GM21528 (cell line): ENCODE results near the gene SOX6.
A peak's percentile ranks its signal among the peaks of the same experiment; 100 is the strongest.

ENCODE experiments used
- ATAC-seq: cut with Tn5 transposase; IDR thresholded peaks from one replicate; pipeline ENCODE4 v1.9.1; 2021; ENCODE audit warnings: mild to moderate bottlenecking, moderate library complexity; ENCODE audit not compliant: unreplicated experiment, low FRiP score

SOX6 gene

GRCh38 chr11:16280256-16280682, 76.1 kb downstream of the SOX6 start:
- ATAC-seq, result no peak

- no peak for ATAC-seq
Measured at GRCh38 chr11:16279524-16279923, 76.8 kb downstream of the SOX6 start.

GRCh38 chr11:16278979-16279378, 77.4 kb downstream of the SOX6 start:
- no peak for ATAC-seq

DNA sequence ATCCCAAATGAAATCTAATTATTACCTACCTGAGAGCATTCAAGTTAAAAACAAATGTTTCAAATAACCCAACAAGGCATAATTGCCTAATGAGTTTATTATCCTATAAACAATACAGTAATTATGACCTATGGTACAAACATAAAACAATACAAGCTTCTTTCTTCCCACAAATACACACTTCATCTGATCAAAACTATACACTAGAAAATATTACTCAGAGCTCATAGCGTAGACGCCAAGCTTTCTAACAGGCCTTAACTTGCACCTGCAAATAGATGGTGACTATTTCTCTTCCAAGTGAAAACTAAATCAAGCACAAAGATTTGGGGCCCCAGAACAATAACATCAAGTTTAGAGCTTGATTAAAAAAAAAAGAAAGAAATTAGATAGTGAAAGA, 78.1 kb downstream of the SOX6 start:
- no peak for ATAC-seq

- no peak for ATAC-seq
Measured at GRCh38 chr11:16276251-16276650, 80.1 kb downstream of the SOX6 start.

DNA sequence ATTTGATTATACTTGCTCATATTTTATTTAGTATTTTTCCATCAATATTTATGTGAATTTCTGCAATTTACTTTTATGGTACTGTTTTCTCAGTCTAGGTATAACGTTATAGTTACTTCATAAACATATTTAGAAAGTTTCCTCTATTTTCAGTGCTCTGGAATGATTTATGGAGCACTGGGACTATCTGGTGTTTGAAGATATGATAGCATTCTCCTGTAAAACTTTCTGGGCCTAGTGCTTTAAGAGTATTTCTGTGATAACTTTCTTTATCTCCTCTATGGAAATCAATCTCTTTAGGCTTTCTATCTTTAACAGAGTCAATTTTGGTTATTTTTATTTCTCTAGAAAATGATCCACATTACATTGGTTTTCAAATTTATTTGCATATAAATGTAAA, 85.1 kb downstream of the SOX6 start:
- ATAC-seq, result no peak

- ATAC-seq, result no peak
Measured at GRCh38 chr11:16266021-16266420, 90.3 kb downstream of the SOX6 start.

DNA sequence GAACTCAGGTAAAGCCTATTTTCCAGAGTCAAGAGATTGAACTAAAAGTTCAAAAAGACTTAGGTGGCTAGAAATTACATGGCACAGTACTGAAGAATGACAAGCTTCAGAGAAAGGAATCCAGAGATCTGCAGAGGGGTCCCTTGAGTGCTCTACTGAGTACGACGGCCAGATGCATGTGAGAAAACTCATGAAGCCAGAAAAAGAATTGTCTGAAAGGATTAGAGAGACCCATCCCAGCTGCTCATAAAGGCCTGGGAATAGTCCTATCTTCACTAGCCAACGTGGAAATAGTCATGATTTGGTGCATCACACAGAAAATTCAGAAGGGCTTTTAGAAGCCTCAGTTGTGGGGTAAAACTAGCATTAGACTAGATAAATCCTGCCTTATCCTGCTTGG, 91.3 kb downstream of the SOX6 start:
- no peak for ATAC-seq

- no peak for ATAC-seq
Measured at GRCh38 chr11:16262645-16262955, 93.7 kb downstream of the SOX6 start.

GRCh38 chr11:16261836-16262644, 94.3 kb downstream of the SOX6 start:
- ATAC-seq, result peak; percentile 89

DNA sequence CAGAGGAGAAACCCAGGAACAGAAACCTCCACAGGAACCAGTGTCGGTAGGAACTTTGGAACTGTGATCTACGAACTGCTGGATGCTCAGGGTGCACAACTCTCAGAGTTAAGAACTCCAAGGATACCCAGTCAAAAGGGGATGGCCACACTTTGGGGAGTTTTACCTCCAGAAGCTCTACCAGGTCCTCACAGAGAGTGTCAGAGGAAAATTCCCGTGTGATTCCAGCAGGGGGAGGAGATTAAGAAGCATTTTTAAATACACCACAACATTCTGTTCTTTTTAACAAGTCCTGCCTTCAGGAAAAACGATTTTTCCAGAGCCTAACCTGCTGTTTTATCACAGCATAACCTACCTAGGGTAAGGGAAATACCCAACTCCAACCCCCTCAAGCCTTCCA, 104.0 kb downstream of the SOX6 start:
- no peak for ATAC-seq

DNA sequence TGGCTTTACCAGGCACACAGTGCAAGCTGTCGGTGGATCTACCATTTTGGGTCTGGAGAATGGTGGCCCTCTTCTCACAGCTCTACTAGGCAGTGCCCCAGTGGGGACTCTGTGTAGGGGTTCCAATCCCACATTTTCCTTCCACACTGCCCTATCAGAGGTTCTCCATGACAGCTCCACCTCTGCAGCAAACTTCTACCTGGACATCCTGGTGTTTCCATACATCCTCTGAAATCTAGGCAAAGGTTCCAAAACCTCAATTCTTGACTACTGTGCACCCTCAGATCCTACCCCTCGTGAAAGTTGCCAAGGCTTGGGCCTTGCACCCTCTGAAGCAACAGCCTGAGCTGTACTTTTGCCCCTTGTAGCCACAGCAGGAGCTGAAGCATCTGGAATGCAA, 108.1 kb downstream of the SOX6 start:
- ATAC-seq, result no peak

GRCh38 chr11:16242806-16243205, 113.5 kb downstream of the SOX6 start:
- ATAC-seq, result peak; percentile 63

- ATAC-seq, result no peak
Measured at GRCh38 chr11:16240687-16241086, 115.7 kb downstream of the SOX6 start.

- ATAC-seq, result no peak
Measured at GRCh38 chr11:16239141-16240105, 116.9 kb downstream of the SOX6 start.

- no peak for ATAC-seq
Measured at GRCh38 chr11:16226245-16226644, 130.1 kb downstream of the SOX6 start.

DNA sequence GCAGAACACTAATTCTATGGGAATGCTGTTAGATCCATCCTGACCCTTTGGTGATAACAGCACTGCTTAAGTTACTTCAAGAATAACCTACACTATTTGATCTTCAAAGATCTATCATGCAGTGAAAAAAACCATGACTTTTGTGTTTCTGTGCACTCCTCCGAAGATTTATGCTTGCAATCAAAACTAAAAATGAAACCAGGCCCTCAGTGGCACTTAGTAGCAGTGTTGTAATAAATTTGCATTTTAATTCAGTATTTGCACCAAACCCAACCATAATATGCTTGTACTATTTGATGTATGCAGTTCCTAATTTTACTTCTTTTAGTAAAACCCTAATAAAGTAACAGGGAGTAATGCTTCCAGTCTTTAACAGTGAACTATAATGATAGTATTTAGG, 130.7 kb downstream of the SOX6 start:
- ATAC-seq, result no peak

GRCh38 chr11:16223558-16223957, 132.8 kb downstream of the SOX6 start:
- no peak for ATAC-seq

DNA sequence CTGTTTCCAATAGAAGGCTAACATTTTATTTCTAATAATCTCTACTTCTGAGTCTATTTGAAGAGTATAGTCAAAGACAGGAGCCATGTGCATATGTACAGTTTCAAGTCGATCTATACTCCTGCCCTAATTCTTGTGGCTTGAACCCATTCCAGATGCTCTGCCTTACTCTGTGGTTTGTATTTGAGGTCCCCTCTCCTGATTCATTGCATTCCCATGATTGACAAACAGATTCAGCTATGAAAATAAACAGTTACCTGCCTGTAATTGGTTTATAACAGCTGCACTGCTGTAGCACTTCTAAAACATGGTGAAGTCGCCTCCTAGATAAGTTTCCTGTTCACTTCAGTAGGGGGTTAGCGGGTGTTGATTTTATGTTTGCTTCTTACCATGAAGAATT, 138.7 kb downstream of the SOX6 start:
- no peak for ATAC-seq

- no peak for ATAC-seq
Measured at GRCh38 chr11:16216831-16217230, 139.5 kb downstream of the SOX6 start.

DNA sequence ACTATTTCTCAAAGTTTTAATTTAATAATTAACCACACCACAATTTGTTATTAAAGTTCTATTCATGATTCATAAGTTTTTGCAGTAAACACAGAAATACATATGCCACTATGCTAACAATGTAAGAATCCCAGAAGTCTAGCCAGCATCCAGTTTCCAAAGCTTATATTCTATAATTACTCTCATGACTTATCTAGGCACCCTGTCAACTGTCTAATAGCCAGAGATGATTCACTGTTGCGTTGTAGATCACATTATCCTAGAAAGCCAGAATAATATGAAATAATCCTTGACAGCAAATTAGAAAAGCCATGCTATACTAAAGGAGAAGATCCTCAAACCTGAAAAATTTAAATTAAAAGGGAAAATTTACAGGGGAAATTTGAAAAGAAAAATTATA, 141.0 kb downstream of the SOX6 start:
- ATAC-seq, result no peak

- ATAC-seq, result no peak
Measured at GRCh38 chr11:16211407-16211806, 144.9 kb downstream of the SOX6 start.
